SH-SY5Y (cell line): ENCODE measurements around the gene SPA17.

ENCODE experiments used
- GATA2 ChIP-seq: IDR thresholded peaks from 2 replicates; pipeline ENCODE4 v1.6.1; 2011; ENCODE audit warnings: mild to moderate bottlenecking, low read depth, low read length
- GATA3 ChIP-seq: IDR thresholded peaks from 2 replicates; pipeline ENCODE4 v1.6.1; 2011; ENCODE audit warnings: low read depth, mild to moderate bottlenecking, low read length, moderate library complexity

GRCh38 chr11:124667601-124668000, 6.1 kb upstream of the SPA17 start:
- no peak for TF ChIP-seq GATA2
- no peak for TF ChIP-seq GATA3
